GM18870 (cell line): ENCODE data around the gene TIE1.

Experiments used
- ATAC-seq: cut with Tn5 transposase; IDR thresholded peaks from one replicate; pipeline ENCODE4 v1.9.1; 2021; ENCODE audit warnings: moderate library complexity; ENCODE audit not compliant: unreplicated experiment

The TIE1 gene

GRCh38 chr1:43292679-43293078, 8.1 kb upstream of the TIE1 start:
- no peak for ATAC-seq

DNA sequence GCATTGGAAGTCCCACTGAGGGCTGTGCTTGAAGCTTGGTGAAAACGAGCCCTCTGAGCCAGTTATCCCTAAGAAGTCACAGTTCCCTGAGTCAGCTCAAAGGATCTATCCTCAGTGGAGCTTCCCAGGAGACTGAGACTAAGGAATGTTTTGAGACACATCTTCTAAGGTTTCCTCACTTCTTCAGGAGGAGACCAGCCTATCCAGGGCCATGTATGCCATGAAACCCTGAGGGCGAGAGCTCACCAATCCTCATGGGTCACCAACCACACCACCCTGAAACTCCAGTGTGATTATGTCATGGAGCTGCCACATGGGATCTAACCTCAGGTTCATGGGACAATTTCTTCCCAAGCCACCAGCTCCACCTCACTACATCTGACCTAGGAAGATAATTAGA, 7.6 kb upstream of the TIE1 start:
- no peak for ATAC-seq

DNA sequence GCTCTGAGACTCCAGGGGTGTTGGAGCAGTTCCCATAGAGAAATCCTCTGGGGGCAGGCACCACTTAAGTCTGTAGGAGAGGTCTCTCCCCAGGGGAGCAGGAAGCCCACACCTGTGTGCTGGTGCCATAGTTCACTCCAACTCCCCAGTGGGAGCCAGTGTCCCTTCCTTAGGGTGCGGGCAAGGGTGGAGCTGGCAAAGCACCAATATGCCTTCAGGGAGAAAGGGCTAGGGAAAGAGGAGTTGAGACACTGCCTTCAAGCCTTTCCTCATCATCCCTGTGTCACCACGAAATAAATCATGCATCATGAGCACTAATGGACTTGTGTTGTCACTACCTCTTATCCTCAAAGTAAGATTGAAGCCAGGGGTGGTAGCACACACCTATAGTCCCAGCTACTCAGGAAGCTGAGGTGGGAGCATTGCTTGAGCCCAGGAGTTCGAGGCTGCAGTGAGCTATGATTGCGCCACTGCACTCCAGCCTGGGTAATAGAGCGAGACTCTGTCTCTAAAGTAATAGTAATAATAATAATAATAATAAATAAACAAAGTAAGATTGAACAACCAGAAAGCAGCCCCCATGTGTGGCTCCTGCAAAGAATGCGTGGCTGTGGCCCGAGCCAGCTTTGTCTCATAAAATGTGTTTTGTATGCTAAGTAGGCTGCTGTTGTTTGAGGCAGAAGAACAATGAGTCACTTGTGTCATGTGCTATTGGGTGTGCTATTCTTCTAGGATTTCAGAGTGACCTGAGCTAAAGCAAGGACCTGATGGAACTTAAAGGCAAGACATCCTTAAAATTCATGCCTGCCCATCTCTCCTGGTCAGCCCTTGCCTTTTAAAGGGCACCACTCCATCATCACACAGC, 6.7 kb upstream of the TIE1 start:
- no peak for ATAC-seq

DNA sequence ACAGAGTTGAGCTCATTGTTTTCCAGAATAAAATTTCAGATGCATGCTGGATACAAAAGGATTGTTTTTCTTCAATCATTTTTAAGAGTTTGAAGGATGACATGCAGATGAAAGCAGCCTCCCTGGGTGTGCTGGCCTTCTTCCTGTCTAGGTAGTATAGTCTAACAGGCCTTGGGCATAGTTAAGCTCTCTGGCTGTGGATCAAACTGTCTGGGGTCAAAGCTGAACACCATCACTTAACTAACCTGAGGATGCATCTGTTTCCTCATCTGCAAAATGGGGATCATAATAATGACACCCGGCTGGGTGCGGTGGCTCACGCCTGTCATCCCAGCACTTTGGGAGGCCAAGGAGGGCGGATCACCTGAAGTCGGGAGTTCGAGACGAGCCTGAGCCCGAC, 6.0 kb upstream of the TIE1 start:
- ATAC-seq, result no peak

DNA sequence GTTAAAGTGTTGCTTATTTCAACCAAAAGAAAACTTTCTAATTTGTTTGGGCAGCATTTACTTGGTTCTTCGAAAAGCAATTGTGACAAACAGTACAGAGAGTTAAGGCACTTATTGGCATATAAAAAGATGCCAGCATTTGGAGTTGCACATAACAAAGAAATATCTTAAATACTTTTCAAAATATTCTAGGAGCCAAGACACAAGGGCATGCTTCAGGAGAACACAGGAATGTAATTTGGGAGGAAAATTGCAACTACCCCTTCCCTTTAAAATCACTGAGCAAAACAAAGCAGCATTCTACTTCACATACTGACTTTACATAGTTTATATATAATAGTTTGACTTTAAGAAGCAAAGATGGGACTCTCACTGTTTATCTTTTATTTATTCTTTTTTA, 4.6 kb upstream of the TIE1 start:
- no peak for ATAC-seq

GRCh38 chr1:43298055-43298454, 2.7 kb upstream of the TIE1 start:
- no peak for ATAC-seq

GRCh38 chr1:43299101-43299500, 1.7 kb upstream of the TIE1 start:
- no peak for ATAC-seq

GRCh38 chr1:43302201-43302600, 1.4 kb downstream of the TIE1 start:
- ATAC-seq, result no peak

DNA sequence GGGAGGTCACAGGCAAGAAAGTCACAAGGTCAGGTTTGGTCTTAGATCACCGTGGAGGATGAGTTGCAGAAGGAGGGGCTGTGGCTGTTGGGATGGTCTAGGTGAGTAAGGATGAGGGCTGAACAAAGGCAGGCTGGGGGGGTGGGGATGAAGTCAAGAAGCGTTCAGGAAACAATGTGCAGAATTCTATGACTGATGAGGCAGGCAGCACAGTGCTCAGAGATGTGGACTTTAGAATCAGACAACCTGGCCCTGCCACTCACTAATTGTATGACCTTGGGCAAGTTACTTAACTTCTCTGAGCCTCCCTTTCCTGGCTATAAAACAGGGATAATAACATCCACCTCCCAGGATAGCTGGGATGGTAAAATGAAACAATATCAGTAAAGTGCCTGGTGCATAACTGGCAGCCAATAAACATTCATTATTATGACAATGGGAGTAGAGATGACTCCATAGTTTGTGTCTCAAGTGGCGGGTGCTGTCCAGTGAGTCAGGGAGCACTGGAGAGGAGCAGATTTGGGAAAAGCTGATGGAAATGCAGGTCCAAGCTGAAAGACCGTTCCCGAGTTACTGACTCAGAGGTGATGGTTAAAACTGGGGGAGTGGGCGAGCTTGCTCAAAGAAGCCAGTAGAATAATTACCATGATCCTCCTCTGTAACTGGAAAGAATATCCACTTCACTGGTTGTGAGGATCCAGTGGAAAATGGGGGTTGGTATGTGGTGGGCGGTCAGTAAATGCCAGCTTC, 2.1 kb downstream of the TIE1 start:
- ATAC-seq, result no peak

DNA sequence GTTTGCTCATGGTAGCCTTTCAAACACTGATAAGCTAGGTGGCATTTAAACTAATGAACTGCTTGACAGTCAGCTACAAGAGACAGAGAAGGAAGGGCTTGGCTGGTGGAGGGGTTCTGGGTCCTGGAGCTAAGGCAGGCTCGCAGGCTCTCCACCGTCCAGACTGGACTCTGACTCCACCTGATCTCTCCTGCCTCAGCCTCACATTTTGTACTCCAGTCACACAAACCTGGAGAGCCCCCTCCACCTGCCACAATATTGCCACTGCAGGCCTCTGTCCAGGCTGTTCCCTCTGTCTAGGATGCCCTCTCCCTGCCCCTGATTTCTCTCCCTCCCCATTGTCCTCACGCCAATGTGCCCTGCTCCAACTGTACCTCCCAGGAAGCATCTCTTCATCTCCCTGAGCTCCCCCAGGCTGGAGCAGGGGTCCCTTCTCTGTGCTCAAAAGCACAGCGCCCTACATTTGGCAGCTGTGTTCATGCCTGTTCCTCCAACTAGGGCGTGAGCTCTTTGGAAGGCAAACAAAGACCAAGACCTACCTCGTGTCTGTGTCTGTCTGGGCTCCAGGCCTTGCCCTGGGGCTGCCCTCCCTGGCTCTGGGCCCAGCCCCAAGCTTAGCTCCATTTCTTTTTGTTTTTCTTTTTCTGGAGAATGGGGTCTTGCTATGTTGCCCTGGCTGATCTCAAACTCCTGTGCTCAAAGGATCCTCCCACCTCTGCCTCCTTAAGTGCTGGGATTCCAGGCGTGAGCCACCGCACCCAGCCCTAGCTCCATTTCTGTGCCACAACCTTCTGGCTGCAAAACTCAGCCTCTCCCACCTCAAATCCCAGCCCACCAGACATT, 2.9 kb downstream of the TIE1 start:
- ATAC-seq, result no peak

DNA sequence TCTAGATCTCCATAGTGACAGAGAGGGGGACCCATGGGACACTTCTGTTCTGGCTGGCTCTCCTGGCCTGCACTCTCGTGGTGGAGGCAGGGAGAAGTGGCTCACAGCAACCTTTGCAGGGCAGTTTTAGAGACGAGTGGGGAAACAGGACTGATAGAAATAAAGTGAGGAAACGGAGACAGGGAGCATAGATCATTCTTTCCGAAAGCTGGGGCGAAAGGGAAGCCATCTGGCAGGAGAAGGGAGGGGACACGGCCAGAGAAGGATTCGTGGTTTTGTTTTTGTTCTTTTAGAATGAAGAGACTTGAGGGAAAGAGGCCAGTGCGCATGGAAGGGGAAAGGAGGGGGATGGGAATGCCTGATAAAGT, 3.5 kb downstream of the TIE1 start:
- ATAC-seq, result no peak

DNA sequence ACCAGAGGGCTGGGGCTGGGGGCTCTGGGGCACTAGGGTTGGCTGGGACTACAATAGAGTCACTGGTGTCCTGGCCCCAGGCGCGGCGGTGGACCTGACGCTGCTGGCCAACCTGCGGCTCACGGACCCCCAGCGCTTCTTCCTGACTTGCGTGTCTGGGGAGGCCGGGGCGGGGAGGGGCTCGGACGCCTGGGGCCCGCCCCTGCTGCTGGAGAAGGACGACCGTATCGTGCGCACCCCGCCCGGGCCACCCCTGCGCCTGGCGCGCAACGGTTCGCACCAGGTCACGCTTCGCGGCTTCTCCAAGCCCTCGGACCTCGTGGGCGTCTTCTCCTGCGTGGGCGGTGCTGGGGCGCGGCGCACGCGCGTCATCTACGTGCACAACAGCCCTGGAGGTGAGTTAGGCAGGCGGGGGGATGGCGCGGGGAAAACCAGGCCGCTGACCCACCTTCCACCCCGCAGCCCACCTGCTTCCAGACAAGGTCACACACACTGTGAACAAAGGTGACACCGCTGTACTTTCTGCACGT, 4.1 kb downstream of the TIE1 start:
- ATAC-seq, result no peak

DNA sequence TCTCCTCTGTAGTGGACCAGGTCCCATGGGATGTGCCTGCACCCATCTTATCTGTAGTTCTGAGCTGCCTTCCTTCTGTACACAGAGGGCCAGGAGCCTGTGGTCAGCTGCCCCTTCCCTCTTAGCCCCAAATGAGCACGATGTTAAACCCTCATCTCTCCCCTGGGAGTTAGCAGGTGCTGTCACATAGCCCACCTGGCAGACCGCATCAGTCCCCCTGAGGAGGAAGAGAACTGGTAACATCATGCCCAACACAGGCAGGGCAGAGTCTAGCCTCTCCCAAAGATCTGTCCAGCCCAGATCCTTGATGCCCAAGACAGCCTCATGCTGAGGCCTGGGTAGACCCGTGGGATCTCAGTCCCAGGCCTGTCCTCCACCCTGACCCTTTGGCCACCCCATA, 4.7 kb downstream of the TIE1 start:
- no peak for ATAC-seq

GRCh38 chr1:43305926-43306687, 5.3 kb downstream of the TIE1 start:
- ATAC-seq, result no peak

GRCh38 chr1:43306688-43307457, 6.1 kb downstream of the TIE1 start:
- ATAC-seq, result no peak

- no peak for ATAC-seq
Observed at GRCh38 chr1:43307458-43308158, 6.8 kb downstream of the TIE1 start.

DNA sequence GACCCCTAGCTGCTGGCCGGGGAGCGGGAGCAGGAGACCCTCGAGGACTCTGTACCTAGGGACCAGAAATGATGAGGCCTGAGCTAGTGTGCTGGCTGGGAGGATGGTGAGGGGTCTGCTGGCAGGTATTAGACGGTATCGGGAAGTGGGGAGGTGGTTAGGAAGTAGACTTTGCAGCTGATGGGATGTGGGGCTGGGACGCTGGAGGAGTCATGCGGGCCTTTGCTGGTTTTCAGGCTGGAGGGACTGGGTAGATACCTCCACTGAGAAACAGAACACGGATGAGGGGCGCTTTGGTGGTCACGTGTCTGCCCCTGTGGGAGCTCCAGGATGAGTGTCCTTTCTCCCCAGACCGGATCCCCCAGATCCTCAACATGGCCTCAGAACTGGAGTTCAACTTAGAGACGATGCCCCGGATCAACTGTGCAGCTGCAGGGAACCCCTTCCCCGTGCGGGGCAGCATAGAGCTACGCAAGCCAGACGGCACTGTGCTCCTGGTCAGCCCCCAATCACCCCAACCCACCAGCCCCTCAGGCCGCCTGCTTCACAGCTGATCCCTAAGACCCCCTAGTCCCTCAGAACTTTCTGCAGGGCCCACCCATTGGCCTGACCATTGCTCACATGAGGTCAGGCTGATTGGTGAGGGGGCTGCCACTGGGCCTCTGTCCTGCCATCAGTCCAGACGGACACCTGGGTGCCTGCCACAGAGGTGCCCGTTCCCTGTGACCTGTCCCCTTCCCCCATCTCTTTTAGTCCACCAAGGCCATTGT, 8.0 kb downstream of the TIE1 start:
- ATAC-seq, result no peak

DNA sequence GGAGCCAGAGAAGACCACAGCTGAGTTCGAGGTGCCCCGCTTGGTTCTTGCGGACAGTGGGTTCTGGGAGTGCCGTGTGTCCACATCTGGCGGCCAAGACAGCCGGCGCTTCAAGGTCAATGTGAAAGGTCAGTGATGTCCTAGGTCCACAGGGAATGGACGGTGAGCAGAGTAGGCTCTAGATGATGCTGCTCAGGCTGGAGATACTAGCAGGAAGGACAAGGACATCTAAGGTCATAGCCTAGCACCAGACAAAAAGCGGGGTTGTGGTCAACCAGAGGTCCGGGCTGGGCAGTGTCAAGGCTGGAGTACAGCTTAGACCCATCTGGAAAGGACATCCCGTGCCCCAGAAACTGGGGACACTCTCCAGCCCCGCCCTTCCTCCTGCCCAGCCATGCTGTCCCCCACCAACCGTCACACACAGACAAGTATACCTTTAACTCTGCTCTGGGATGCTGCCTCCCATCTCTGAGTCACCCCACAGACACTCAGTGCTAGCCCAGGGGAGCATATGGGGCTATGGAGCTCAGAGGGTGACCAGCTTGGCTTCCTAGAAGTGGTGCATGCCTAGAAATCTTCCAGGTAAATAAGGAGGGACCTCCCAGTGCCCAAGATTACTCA, 8.7 kb downstream of the TIE1 start:
- no peak for ATAC-seq
